Keratinocyte (primary cell): ENCODE measurements around the gene FAM229A. TPM values are rescaled to one million over a fixed set of nuclear protein-coding genes. Genes with fewer than 3 reads are reported as not detected.

ENCODE experiments used
- DNase-seq: peaks from one replicate; pipeline ENCODE4 v3.0.0-alpha.2; 2011; ENCODE audit warnings: low read depth, missing footprints, low spot score
- FAIRE-seq: peaks from 2 replicates; lab custom pipeline; 2011; peaks lifted over from hg19 to GRCh38; lab: Jason Lieb, UNC
- H2AFZ ChIP-seq: 2 replicates; pipeline ENCODE4 v1.6.0; 2012; ENCODE audit warnings: low read length, control low read depth, inconsistent platforms; ENCODE audit not compliant: control insufficient read depth
- H3K27ac ChIP-seq: 2 replicates; pipeline ENCODE4 v1.5.1; 2011; ENCODE audit warnings: low read length; ENCODE audit not compliant: control insufficient read depth, insufficient read depth
- H3K27me3 ChIP-seq: 3 replicates; pipeline ENCODE4 v1.6.0; 2011; ENCODE audit warnings: low read length; ENCODE audit not compliant: control insufficient read depth, insufficient read depth; ENCODE audit errors: extremely low read depth
- H3K36me3 ChIP-seq, 2 experiments: 2 replicates in 1 of 2; 3 replicates in 1 of 2; pipeline ENCODE4 v1.5.1; 2011; ENCODE audit warnings: low read length in 2 of 2, mild to moderate bottlenecking in 1 of 2; ENCODE audit not compliant: control insufficient read depth in 2 of 2, insufficient read depth in 2 of 2; ENCODE audit errors: extremely low read depth in 1 of 2
- H3K4me1 ChIP-seq: 3 replicates; pipeline ENCODE4 v1.5.1; 2011; ENCODE audit warnings: low read length; ENCODE audit not compliant: control insufficient read depth, insufficient read depth; ENCODE audit errors: extremely low read depth
- H3K4me2 ChIP-seq: 3 replicates; pipeline ENCODE4 v1.6.0; 2011; ENCODE audit warnings: low read depth, low read length; ENCODE audit not compliant: control insufficient read depth, insufficient read depth; ENCODE audit errors: extremely low read depth
- H3K4me3 ChIP-seq, 3 experiments: fragments of 200-600 bp in 1 of 3; sonication (generic) in 1 of 3; 2 replicates in 2 of 3; 3 replicates in 1 of 3; pipeline ENCODE4 v1.5.1; 2011 to 2016; ENCODE audit warnings: low read length in 3 of 3, mild to moderate bottlenecking in 3 of 3, control low read depth in 2 of 3, inconsistent platforms in 1 of 3, low read depth in 1 of 3, mixed read lengths in 1 of 3, mixed run types in 1 of 3, moderate library complexity in 1 of 3; ENCODE audit not compliant: control insufficient read depth in 2 of 3, insufficient read depth in 2 of 3; ENCODE audit errors: extremely low read depth in 1 of 3
- H3K79me2 ChIP-seq: 2 replicates; pipeline ENCODE4 v1.6.0; 2012; ENCODE audit warnings: low read length; ENCODE audit not compliant: control insufficient read depth, insufficient read depth
- H3K9ac ChIP-seq: 3 replicates; pipeline ENCODE4 v1.6.0; 2011; ENCODE audit warnings: low read length; ENCODE audit not compliant: control insufficient read depth, insufficient read depth; ENCODE audit errors: extremely low read depth
- H3K9me1 ChIP-seq: 3 replicates; pipeline ENCODE4 v1.6.0; 2011; ENCODE audit warnings: low read length; ENCODE audit not compliant: control insufficient read depth, insufficient read depth; ENCODE audit errors: extremely low read depth
- H3K9me3 ChIP-seq: 2 replicates; pipeline ENCODE4 v1.5.1; 2012; ENCODE audit warnings: low read depth, low read length; ENCODE audit not compliant: control insufficient read depth
- H4K20me1 ChIP-seq: 3 replicates; pipeline ENCODE4 v1.6.0; 2011; ENCODE audit warnings: low read length; ENCODE audit not compliant: control insufficient read depth, insufficient read depth; ENCODE audit errors: extremely low read depth
- EZH2 ChIP-seq: IDR thresholded peaks from one replicate; pipeline ENCODE4 v1.6.1; 2012; ENCODE audit warnings: inconsistent platforms, mild to moderate bottlenecking, low read length, moderate library complexity
- dilution Hi-C: fragments of 300-500 bp; cut with MboI; formaldehyde crosslinking; loops from one replicate; pipeline ENCODE4 v1.7.0; 2020; ENCODE audit warnings: low sequenced_read_pairs; ENCODE audit not compliant: extremely low pct_ligation_motif_present
- polyA plus RNA-seq, 5 experiments: library from polyadenylated mRNA; depleted of rRNA in 3 of 5; stranded (reverse) in 3 of 5; stranded (forward) in 1 of 5; unstranded in 1 of 5; fragments of >200 nt; gene quantifications; 1 replicate in 1 of 5; 2 replicates in 3 of 5; 3 replicates in 1 of 5; pipeline versions ENCODE4 v1.2.1 to v1.2.3, GENCODE V29; 2011 to 2012; ENCODE audit warnings: missing spikeins in 2 of 5, low read depth in 1 of 5, low replicate concordance in 1 of 5
- TF ChIP-seq, protein P1 (sequence below), 3 experiments: IDR thresholded peaks in 1 of 3; conservative IDR thresholded peaks in 1 of 3; optimal IDR thresholded peaks in 1 of 3; 2 replicates in 2 of 3; 3 replicates in 1 of 3; pipeline versions ENCODE3 to v1.5.1; 2011; ENCODE audit warnings: low read length in 3 of 3, mild to moderate bottlenecking in 3 of 3, moderate library complexity in 2 of 3, control low read depth in 1 of 3, inconsistent platforms in 1 of 3; ENCODE audit not compliant: insufficient read depth in 2 of 3; ENCODE audit errors: extremely low read depth in 1 of 3

The FAM229A gene
- polyA plus RNA-seq, 1 donor (not counting 4 experiments of a cell fraction or from before 2014, with no cell fraction given): 1.1 TPM

- Histone ChIP-seq H3K27me3 (no peaks in the 10 kb centered on the region), H3K36me3 (peaks cover 9 to 10% of the 10 kb centered on the region in 2 experiments), H3K9ac (peak overlapping the region; percentile 99), H4K20me1 (no peaks in the 10 kb centered on the region), H3K9me1 (no peaks in the 10 kb centered on the region), H3K4me1 (peaks cover 9% of the 10 kb centered on the region), H2AFZ (peak overlapping the region; percentile 91), H3K27ac (peak overlapping the region; percentile 96), H3K9me3 (no peaks in the 10 kb centered on the region), H3K4me2 (peak overlapping the region; percentile 100), H3K79me2 (peaks cover 22% of the 10 kb centered on the region), H3K4me3 (peak overlapping the region; percentile 88 to 98 (median 93))
- no peak for DNase-seq
- FAIRE-seq: no peak
- TF ChIP-seq, protein P1, sequence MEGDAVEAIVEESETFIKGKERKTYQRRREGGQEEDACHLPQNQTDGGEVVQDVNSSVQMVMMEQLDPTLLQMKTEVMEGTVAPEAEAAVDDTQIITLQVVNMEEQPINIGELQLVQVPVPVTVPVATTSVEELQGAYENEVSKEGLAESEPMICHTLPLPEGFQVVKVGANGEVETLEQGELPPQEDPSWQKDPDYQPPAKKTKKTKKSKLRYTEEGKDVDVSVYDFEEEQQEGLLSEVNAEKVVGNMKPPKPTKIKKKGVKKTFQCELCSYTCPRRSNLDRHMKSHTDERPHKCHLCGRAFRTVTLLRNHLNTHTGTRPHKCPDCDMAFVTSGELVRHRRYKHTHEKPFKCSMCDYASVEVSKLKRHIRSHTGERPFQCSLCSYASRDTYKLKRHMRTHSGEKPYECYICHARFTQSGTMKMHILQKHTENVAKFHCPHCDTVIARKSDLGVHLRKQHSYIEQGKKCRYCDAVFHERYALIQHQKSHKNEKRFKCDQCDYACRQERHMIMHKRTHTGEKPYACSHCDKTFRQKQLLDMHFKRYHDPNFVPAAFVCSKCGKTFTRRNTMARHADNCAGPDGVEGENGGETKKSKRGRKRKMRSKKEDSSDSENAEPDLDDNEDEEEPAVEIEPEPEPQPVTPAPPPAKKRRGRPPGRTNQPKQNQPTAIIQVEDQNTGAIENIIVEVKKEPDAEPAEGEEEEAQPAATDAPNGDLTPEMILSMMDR (optimal IDR thresholded peaks at IDR 0.05 in 1 of 3, IDR thresholded peaks at IDR 0.05 in 1 of 3, conservative IDR thresholded peaks at IDR 0.05 in 1 of 3; ENCODE audit: extremely low read depth in 1 of 3, insufficient read depth in 2 of 3, low read length in 3 of 3): no peak
- TF ChIP-seq EZH2: no peak
- dilution Hi-C loops: no loop called here
These were observed 32.7 kb upstream of the FAM229A start for GRCh38 chr1:32394890-32395432.

GRCh38 chr1:32394141-32394889, 32.0 kb upstream of the FAM229A start, which contains the start of gene BSDC1:
Gene BSDC1 (minus strand): TSS chr1:32394441. CDS start chr1:32394414, 27 bp downstream.
- peak within 1 kb of the TSS; percentile 98 for H2AFZ ChIP-seq
- FAIRE-seq (peak; percentile 93), DNase-seq (peak; percentile 94)
- no peaks in the 10 kb centered on the region for H4K20me1 ChIP-seq
- peaks cover 9% of the 10 kb centered on the region for H3K4me1 ChIP-seq
- dilution Hi-C loops: no loop called here
- no peaks in the 10 kb centered on the region for H3K9me3 ChIP-seq
- TF ChIP-seq EZH2: no peak
- TF ChIP-seq, protein P1 (optimal IDR thresholded peaks at IDR 0.05 in 1 of 3, IDR thresholded peaks at IDR 0.05 in 1 of 3, conservative IDR thresholded peaks at IDR 0.05 in 1 of 3; ENCODE audit: extremely low read depth in 1 of 3, insufficient read depth in 2 of 3, low read length in 3 of 3): no peak
- peak within 1 kb of the TSS; percentile 100 for H3K4me2 ChIP-seq
- H3K9me1 ChIP-seq: no peaks in the 10 kb centered on the region
- H3K27me3 ChIP-seq: no peaks in the 10 kb centered on the region
- peaks cover 10 to 14% of the 10 kb centered on the region in 2 experiments for H3K36me3 ChIP-seq
- H3K27ac ChIP-seq: peak within 1 kb of the TSS; percentile 96
- H3K9ac ChIP-seq: peak within 1 kb of the TSS; percentile 99
- H3K4me3 ChIP-seq: peak within 1 kb of the TSS; percentile 88 to 98 (median 93)
- H3K79me2 ChIP-seq: peaks cover 26% of the 10 kb centered on the region
